B cell (primary cell): ENCODE measurements around the gene WDR86. TPM values are rescaled to one million over a fixed set of nuclear protein-coding genes. Genes with fewer than 3 reads are reported as not detected.

Experiments used
- ATAC-seq: fragments of 200-7000 bp; cut with Tn5 transposase; one replicate; pipeline ENCODE4 v1.10.0; 2021; ENCODE audit warnings: low read depth, mild to moderate bottlenecking, moderate number of reproducible peaks, moderate library complexity
- CTCF ChIA-PET: fragments of 350-600 bp; sonication (Branson Sonifier 250); formaldehyde crosslinking; loops from one replicate; lab custom pipeline; 2021; ENCODE audit warnings: antibody characterized with exemption, inconsistent platforms; lab: Charles Lee
- POLR2A ChIA-PET: fragments of 350-600 bp; sonication (Branson Sonifier 250); formaldehyde crosslinking; loops from one replicate; lab custom pipeline; 2021; ENCODE audit warnings: antibody characterized with exemption; lab: Charles Lee
- DNase-seq: peaks from one replicate; pipeline ENCODE4 v3.0.0; 2013
- H2AFZ ChIP-seq: 2 replicates; pipeline ENCODE4 v1.6.1; 2012; ENCODE audit warnings: mild to moderate bottlenecking, low read depth, low read length; ENCODE audit not compliant: insufficient read depth, poor library complexity, severe bottlenecking
- H3K27ac ChIP-seq, 2 donors: 1 replicate in 1 of 2; 2 replicates in 1 of 2; pipeline ENCODE4 v1.5.1; 2012 to 2013; ENCODE audit warnings: low read length in 2 of 2, mild to moderate bottlenecking in 2 of 2, moderate library complexity in 1 of 2
- H3K27me3 ChIP-seq, 4 experiments: fragments of 200-600 bp in 1 of 4; sonication (generic) in 1 of 4; replicated peaks in 1 of 4; 1 replicate in 2 of 4; 2 replicates in 2 of 4; pipeline versions ENCODE4 v1.6.1 to v1.7.0; 2013 to 2016; ENCODE audit warnings: low read length in 3 of 4, mild to moderate bottlenecking in 2 of 4, mixed read lengths in 1 of 4, moderate library complexity in 1 of 4; ENCODE audit not compliant: insufficient read depth in 4 of 4, control insufficient read depth in 3 of 4; ENCODE audit errors: control extremely low read depth in 1 of 4
- H3K36me3 ChIP-seq, 2 experiments: replicated peaks in 1 of 2; 1 replicate in 1 of 2; 2 replicates in 1 of 2; pipeline versions ENCODE4 v1.6.1 to v1.7.1; 2013; ENCODE audit warnings: low read length in 1 of 2; ENCODE audit not compliant: insufficient read depth in 2 of 2, control insufficient read depth in 1 of 2; ENCODE audit errors: control extremely low read depth in 1 of 2, extremely low read depth in 1 of 2
- H3K4me1 ChIP-seq, 2 donors: fragments of 200-600 bp in 1 of 2; sonication (generic) in 1 of 2; 1 replicate in 1 of 2; 2 replicates in 1 of 2; pipeline versions ENCODE4 v1.5.1 to v1.6.1; 2013 to 2017; ENCODE audit warnings: low read length in 2 of 2; ENCODE audit not compliant: control insufficient read depth in 2 of 2, insufficient read depth in 2 of 2
- H3K4me2 ChIP-seq: replicated peaks from 2 replicates; pipeline ENCODE3; 2012; ENCODE audit warnings: mild to moderate bottlenecking, low read depth, low read length; ENCODE audit not compliant: poor library complexity, severe bottlenecking
- H3K4me3 ChIP-seq, 5 experiments: fragments of 200-600 bp in 1 of 5; sonication (generic) in 1 of 5; 1 replicate in 3 of 5; 2 replicates in 2 of 5; pipeline versions ENCODE4 v1.5.1 to v1.7.0; 2011 to 2016; ENCODE audit warnings: low read length in 4 of 5, mild to moderate bottlenecking in 4 of 5, low read depth in 2 of 5, control low read depth in 1 of 5, moderate library complexity in 1 of 5; ENCODE audit not compliant: insufficient read depth in 1 of 5; ENCODE audit errors: control extremely low read depth in 1 of 5, extremely low read depth in 1 of 5
- H3K79me2 ChIP-seq: fragments of 200-600 bp; sonication (generic); one replicate; pipeline ENCODE4 v1.6.0; 2016; ENCODE audit warnings: low read length; ENCODE audit not compliant: control insufficient read depth, insufficient read depth
- H3K9ac ChIP-seq: fragments of 200-600 bp; sonication (generic); 2 replicates; pipeline ENCODE4 v1.6.1; 2017; ENCODE audit warnings: mild to moderate bottlenecking, low read length, moderate library complexity
- H3K9me3 ChIP-seq, 3 donors: one replicate each; pipeline versions ENCODE4 v1.6.1 to v1.7.1; 2013; ENCODE audit warnings: low read length in 2 of 3; ENCODE audit not compliant: control insufficient read depth in 2 of 3, insufficient read depth in 1 of 3; ENCODE audit errors: control extremely low read depth in 1 of 3
- H4K20me1 ChIP-seq: 2 replicates; pipeline ENCODE4 v1.6.0; 2012; ENCODE audit warnings: mild to moderate bottlenecking, low read length; ENCODE audit not compliant: insufficient read depth, control insufficient read depth, poor library complexity, severe bottlenecking
- H3K27ac Mint-ChIP-seq: one replicate; pipeline ENCODE4 v1.8.0; 2021; ENCODE audit warnings: mixed read lengths
- H3K27me3 Mint-ChIP-seq: one replicate; pipeline ENCODE4 v1.8.0; 2021; ENCODE audit warnings: mixed read lengths
- H3K4me1 Mint-ChIP-seq: one replicate; pipeline ENCODE4 v1.8.0; 2021; ENCODE audit warnings: mixed read lengths
- H3K4me3 Mint-ChIP-seq: one replicate; pipeline ENCODE4 v1.8.0; 2021; ENCODE audit warnings: mixed read lengths
- H3K9me3 Mint-ChIP-seq: one replicate; pipeline ENCODE4 v1.8.0; 2022; ENCODE audit warnings: mixed read lengths; ENCODE audit not compliant: insufficient read depth
- EZH2 ChIP-seq: IDR thresholded peaks from 2 replicates; pipeline ENCODE4 v1.6.1; 2012; ENCODE audit warnings: borderline replicate concordance, low read depth, mild to moderate bottlenecking, moderate library complexity, low read length; ENCODE audit not compliant: insufficient read depth, poor library complexity, severe bottlenecking
- WGBS: methylation state at CpG from one replicate; pipeline ENCODE4 v1.1.5; 2013; ENCODE audit warnings: missing lambda C conversion rate; ENCODE audit not compliant: insufficient coverage; 5-methylcytosine and 5-hydroxymethylcytosine counted together
- intact Hi-C: fragments of 100-400 bp; cut with micrococcal nuclease; formaldehyde crosslinking; loops from one replicate; pipeline ENCODE4 v1.10.0; 2022
- polyA plus RNA-seq: library from polyadenylated mRNA; depleted of rRNA; stranded (reverse); fragments of >200 nt; gene quantifications from 2 replicates; pipeline ENCODE4 v1.2.3, GENCODE V29; 2012
- total RNA-seq, 2 donors: library from RNA; stranded (reverse); fragments of 120-200 nt in 1 of 2; gene quantifications; 1 replicate in 1 of 2; 2 replicates in 1 of 2; pipeline versions ENCODE4 v1.2.3 to v1.2.4, GENCODE V29; 2013 to 2022
- TF ChIP-seq, protein P1 (sequence below): fragments of 200-600 bp; IDR thresholded peaks from one replicate; pipeline ENCODE4 v1.8.0; 2022; ENCODE audit warnings: antibody characterized with exemption, mild to moderate bottlenecking

The WDR86 gene
- total and polyA plus RNA-seq, 2 donors (not counting 1 experiment from before 2014, with no cell fraction given) = 1.4 to 1.5 TPM

DNA sequence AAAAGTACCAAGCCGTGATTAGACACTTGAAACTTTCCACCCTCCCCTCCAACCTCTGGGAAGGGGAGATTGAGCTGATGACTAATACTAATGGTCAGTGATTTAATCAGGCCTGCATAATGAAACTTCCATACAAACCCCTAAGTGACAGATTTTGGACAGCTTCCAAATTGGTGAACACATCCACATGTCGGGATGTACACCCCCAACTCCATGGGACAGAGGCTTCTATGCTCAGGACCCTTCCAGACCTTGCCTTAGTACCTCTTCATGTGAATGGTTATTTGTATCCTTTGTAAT, 63.4 kb downstream of the WDR86 start:
- peaks cover 49% of the 10 kb centered on the region for H3K4me1 Mint-ChIP-seq
- Histone ChIP-seq H3K27ac (peak overlapping the region in 1 of 2 donors; percentile 5), H3K9ac (no peak overlapping the region), H3K4me2 (no peak overlapping the region), H2AFZ (no peak overlapping the region), H3K9me3 (peaks cover 0 to 6% (median 0%) of the 10 kb centered on the region in 3 donors), H3K79me2 (peaks cover 59% of the 10 kb centered on the region), H3K36me3 (peaks cover 13 to 47% of the 10 kb centered on the region in 2 experiments), H3K4me1 (peaks cover 33 to 43% of the 10 kb centered on the region in 2 donors), H4K20me1 (peaks cover 6% of the 10 kb centered on the region), H3K27me3 (no peaks in the 10 kb centered on the region), H3K4me3 (no peak overlapping the region)
- ChIA-PET POLR2A (no interaction called here), CTCF (interaction anchor here (2.7 kb wide), 1 partner anchor 31 kb away, joined by 15 read pairs; no protein-coding TSS in a partner anchor)
- DNase-seq (no peak), ATAC-seq (no peak)
- H3K27ac Mint-ChIP-seq = peak overlapping the region; percentile 20
- intact Hi-C loops = no loop called here
- WGBS = no CpG with 5 or more reads among the region's 2 CpGs
- TF ChIP-seq, protein P1, sequence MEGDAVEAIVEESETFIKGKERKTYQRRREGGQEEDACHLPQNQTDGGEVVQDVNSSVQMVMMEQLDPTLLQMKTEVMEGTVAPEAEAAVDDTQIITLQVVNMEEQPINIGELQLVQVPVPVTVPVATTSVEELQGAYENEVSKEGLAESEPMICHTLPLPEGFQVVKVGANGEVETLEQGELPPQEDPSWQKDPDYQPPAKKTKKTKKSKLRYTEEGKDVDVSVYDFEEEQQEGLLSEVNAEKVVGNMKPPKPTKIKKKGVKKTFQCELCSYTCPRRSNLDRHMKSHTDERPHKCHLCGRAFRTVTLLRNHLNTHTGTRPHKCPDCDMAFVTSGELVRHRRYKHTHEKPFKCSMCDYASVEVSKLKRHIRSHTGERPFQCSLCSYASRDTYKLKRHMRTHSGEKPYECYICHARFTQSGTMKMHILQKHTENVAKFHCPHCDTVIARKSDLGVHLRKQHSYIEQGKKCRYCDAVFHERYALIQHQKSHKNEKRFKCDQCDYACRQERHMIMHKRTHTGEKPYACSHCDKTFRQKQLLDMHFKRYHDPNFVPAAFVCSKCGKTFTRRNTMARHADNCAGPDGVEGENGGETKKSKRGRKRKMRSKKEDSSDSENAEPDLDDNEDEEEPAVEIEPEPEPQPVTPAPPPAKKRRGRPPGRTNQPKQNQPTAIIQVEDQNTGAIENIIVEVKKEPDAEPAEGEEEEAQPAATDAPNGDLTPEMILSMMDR = no peak
- TF ChIP-seq EZH2 = no peak
- H3K27me3 Mint-ChIP-seq = no peaks in the 10 kb centered on the region
- no peak overlapping the region for H3K4me3 Mint-ChIP-seq
- no peaks in the 10 kb centered on the region for H3K9me3 Mint-ChIP-seq

DNA sequence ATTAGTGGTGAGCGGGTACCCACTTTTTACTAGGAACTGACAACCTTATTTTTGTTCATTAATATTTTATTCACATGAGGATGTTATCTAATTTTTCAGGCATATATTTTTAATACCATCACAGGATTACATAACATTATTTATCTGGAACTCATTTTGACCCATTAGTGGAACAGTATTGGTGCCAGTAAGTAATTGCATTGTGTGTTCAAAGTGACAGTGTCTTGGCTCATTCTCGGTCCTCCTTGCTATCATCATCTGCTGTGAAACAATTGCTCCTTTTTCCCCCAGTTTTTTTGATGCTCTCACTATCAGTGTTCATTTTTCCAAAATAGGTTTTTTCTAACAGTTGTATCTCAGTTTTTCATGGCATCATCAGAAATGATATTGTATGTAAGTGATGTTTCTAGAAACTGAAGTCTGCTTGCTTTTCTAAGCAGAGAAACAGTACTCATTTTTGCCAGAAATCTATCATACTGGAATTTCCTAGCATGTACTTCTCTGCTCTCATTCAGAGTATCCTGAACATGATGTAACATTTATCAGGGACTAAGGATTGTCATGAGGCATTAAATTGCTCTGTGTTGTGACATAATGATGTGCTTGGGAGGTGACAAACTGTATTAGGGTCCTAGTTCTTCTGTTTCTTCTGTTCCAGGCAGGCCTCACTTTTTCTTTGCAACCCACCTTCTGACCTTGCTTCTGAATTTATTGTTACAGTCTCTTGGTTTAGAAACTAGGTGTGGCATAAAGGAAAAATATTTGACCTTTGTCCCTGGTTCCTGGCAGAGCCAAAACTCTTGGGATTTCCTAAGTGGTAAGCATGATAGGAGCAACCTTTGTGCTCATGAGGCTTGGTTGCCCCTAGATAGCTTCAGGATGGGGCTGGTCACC, 64.0 kb downstream of the WDR86 start:
- H3K4me3 Mint-ChIP-seq = no peak overlapping the region
- Histone ChIP-seq H3K9ac (no peak overlapping the region), H3K79me2 (peaks cover 59% of the 10 kb centered on the region), H3K9me3 (peaks cover 0 to 12% (median 2%) of the 10 kb centered on the region in 3 donors), H3K27me3 (no peaks in the 10 kb centered on the region), H3K4me2 (no peak overlapping the region), H4K20me1 (peaks cover 6% of the 10 kb centered on the region), H3K4me1 (peaks cover 31 to 43% of the 10 kb centered on the region in 2 donors), H3K4me3 (no peak overlapping the region), H2AFZ (no peak overlapping the region), H3K27ac (peak overlapping the region in 1 of 2 donors; percentile 1), H3K36me3 (peaks cover 10 to 41% of the 10 kb centered on the region in 2 experiments)
- TF ChIP-seq EZH2 = no peak
- TF ChIP-seq, protein P1 = no peak
- ATAC-seq (no peak), DNase-seq (no peak)
- peak overlapping the region; percentile 66 for H3K27ac Mint-ChIP-seq
- CTCF ChIA-PET = interaction anchor here (1.0 to 2.7 kb wide), 2 partner anchors 31 to 49 kb away, joined by 3 to 15 read pairs; no protein-coding TSS in a partner anchor
- no CpG with 5 or more reads among the region's 2 CpGs for WGBS
- H3K27me3 Mint-ChIP-seq = no peaks in the 10 kb centered on the region
- no peaks in the 10 kb centered on the region for H3K9me3 Mint-ChIP-seq
- H3K4me1 Mint-ChIP-seq = peaks cover 46% of the 10 kb centered on the region
- intact Hi-C loops = no loop called here
- POLR2A ChIA-PET = no interaction called here
